ENCODE measurements around the gene NUP50. TPM values are rescaled to one million over a fixed set of nuclear protein-coding genes. Genes with fewer than 3 reads are reported as not detected.

The NUP50 gene
- polyA plus RNA-seq, 6 donors from 2014 or later: 26.9 to 49.7 (median 39.1) TPM

DNA sequence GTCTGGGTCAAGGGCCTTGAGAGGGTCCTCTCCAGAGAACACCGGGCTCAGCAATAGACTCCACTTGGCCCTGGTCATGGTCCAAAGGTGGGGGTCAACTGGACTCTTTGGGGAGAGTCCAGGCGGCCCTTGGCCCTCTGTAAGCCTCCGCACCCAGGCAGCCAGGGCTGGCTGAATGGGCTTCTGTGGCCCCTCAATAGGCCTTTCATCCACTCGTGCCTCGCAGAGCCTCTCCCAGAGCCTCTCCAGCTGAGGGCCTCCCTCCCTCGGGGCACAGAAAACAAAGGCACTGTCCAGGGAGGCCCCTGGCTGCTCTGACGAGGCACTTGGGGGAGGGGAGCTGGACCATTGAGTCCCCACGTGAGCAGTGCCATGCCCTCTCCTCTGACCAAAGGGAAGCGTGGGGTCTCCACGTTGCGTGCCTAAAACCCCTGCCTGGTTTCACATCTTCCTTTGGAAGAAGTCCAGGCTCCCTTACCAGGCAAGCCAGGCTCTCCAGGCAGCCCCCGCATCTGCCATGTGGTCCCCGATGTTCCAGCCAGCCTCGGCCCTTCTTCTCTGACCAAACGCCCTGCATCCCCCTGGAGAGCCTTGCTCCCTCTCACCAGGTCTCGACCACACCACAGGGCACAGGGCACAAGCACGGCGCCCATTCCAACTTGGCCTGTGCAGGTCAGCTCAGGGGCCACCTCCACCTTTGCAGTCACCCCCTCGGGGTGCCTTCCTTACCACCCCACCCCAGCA lies 61.4 kb downstream of the NUP50 start:
- H3K36me3 Mint-ChIP-seq: no peaks in the 10 kb centered on the region
- no peaks in the 10 kb centered on the region for H3K9me3 Mint-ChIP-seq
- DNase-seq: no peak
- no peak for ATAC-seq (ENCODE audit: low read depth in 2 of 2)
- H3K27me3 Mint-ChIP-seq: no peaks in the 10 kb centered on the region
- H3K4me3 Mint-ChIP-seq: no peak overlapping the region
- peaks cover 32 to 71% (median 44%) of the 10 kb centered on the region in 3 donors for H3K4me1 Mint-ChIP-seq
- peak overlapping the region in 1 of 6 donors; percentile 24 for H3K27ac Mint-ChIP-seq

DNA sequence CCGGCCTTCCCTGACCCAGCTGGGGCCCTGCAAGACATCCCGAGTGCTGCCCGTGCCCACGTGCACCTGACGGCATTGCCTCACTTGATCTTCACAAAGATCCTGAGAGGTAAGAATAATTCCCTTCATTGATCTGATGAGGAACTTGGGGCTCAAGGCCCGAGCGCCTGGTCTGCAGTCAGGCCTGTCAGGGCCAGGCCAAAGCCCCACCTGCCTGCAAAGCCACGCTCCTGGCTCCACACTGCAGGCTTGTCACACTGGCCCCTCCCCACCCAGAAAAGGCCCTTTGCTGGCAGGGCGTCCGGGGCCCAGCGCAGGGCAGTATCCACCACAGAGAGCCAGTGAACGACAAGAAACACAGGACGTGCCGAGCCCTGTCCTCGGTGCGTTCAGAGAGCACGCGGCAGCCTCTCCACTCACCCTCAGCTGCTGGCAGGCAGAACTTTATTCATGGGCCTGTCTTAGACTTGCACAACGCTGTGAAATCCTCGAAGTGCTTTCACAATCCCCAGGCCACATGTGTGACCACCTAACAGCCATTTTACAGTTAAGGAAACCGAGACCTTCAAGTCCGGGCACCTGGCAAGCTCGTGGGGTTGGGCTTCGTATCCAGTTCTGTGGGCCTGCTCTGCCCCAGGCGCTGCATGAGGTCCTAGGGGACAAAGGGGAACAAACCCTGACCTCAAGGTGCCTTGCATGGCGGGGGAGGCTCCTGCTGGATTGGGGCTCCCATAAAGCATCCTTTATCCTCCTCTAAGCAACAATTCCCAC lies 62.2 kb downstream of the NUP50 start:
- no peak overlapping the region for H3K4me3 Mint-ChIP-seq
- DNase-seq (no peak), ATAC-seq (ENCODE audit: low read depth in 2 of 2) (no peak)
- H3K9me3 Mint-ChIP-seq: no peaks in the 10 kb centered on the region
- no peaks in the 10 kb centered on the region for H3K36me3 Mint-ChIP-seq
- peaks cover 28 to 70% (median 44%) of the 10 kb centered on the region in 3 donors for H3K4me1 Mint-ChIP-seq
- H3K27me3 Mint-ChIP-seq: no peaks in the 10 kb centered on the region
- H3K27ac Mint-ChIP-seq: peak overlapping the region in 2 of 6 donors; percentile 24 to 94

DNA sequence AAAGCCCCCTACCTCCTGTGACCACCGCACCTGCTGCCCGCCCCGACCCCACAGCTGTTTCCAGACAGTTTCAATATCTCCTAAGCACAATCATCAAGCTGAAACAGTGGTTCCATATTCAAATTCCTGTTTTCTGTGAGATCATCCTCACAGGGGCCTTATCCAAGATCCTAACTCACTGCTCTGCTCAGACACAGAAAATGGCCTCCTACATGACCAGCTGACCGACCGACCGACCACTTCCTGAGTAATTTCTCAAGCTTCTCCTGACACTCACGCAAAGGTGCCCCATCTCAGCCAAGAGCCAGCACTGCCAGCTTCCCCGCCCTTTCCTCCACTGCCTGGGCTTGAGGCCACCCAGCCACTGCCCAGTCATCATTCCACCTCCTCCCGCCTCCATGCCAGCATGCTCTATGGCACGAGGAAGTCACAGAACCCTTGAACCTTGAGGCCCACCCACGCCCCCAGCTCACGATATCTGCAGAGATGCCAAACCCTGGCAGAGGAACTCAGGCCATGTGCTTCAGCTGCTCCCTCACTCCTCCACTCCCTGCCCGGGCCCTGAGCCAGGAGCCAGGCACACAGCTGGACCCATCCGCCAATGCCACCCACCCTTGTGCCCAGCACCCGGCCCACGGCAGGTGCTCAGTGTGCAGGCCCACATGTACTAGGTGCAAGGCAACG lies 62.9 kb downstream of the NUP50 start:
- peak overlapping the region in 2 of 6 donors; percentile 78 to 94 for H3K27ac Mint-ChIP-seq
- no peak for ATAC-seq (ENCODE audit: low read depth in 2 of 2)
- no peaks in the 10 kb centered on the region for H3K9me3 Mint-ChIP-seq
- peaks cover 29 to 71% (median 44%) of the 10 kb centered on the region in 3 donors for H3K4me1 Mint-ChIP-seq
- no peak for DNase-seq
- no peaks in the 10 kb centered on the region for H3K27me3 Mint-ChIP-seq
- no peaks in the 10 kb centered on the region for H3K36me3 Mint-ChIP-seq
- H3K4me3 Mint-ChIP-seq: no peak overlapping the region

DNA sequence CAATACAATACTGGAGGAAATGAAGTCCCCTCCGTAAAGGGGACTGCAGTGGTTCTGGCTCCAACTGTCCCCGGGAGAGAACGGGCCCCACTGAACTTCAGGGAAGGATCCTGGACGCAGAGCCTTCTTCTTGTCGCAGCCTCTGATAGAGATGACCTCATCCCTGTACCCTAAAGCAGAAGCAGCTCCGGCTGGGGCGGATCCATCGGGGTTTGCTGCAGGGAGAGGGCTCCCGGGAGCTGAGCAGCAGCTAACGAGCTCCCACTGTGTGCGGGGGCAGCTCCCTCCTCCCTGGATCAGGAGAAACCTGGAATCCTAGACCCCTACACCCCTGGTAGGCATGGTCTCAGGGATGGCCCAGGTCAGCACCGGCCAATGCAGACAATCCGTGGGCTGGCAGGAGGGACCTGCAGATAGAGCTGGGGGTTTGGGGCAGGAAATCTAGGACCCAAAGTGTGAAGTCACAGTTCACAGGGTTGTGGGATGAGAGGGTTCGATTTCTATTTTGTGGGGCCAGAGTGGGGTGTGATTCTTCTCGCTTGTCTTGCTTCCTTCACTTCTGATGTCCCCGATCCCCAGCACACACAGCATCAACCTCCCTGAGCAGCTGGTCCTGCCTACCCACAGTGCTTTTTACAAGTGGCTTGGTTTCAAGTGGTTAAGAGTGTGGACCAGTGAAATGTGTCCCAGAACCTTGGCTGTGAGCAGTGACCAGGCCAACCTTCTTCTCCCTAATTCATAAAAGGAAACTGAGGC lies 64.1 kb downstream of the NUP50 start:
- ATAC-seq (ENCODE audit: low read depth in 2 of 2): no peak
- peak overlapping the region in 3 of 6 donors; percentile 13 to 82 (median 21) for H3K27ac Mint-ChIP-seq
- H3K27me3 Mint-ChIP-seq: no peaks in the 10 kb centered on the region
- no peak for DNase-seq
- peaks cover 28 to 73% (median 40%) of the 10 kb centered on the region in 3 donors for H3K4me1 Mint-ChIP-seq
- no peaks in the 10 kb centered on the region for H3K9me3 Mint-ChIP-seq
- H3K4me3 Mint-ChIP-seq: no peak overlapping the region
- no peaks in the 10 kb centered on the region for H3K36me3 Mint-ChIP-seq

DNA sequence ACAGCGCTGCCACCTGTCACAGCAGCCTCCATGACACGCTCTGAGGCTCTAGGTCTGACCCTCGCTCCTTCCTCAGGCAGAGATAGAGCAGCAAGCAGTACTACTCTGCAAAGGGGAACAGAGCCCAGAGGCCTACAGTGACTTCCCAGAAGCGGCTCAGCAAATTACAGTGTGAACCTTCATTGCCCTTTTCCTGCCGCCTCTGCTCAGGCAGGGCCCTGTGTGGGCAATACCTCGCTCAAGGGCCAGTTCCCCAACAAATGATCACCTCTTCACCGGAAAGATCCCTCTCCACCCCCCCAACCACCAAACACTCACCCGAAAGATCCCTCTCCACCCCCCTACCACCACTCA lies 64.7 kb downstream of the NUP50 start:
- H3K27me3 Mint-ChIP-seq: no peaks in the 10 kb centered on the region
- H3K4me3 Mint-ChIP-seq: no peak overlapping the region

DNA sequence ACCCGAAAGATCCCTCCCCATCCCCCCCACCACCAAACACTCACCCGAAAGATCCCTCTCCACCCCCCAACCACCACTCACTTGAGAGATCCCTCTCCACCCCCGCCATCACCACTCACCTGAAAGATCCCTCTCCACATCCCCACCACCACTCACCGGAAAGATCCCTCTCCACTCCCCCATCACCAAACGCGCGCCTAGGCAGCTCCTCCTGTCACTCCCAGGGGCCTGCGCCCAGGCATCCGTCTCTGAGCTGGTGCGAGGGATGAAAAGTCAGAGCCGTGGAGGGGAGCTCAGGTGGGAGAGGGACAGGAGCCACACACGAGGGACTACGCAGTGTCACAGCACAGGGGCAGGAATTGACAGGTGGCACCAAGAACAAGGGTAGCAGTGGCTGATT lies 65.5 kb downstream of the NUP50 start:
- Mint-ChIP-seq H3K36me3 (no peaks in the 10 kb centered on the region), H3K4me3 (no peak overlapping the region), H3K9me3 (no peaks in the 10 kb centered on the region), H3K27me3 (no peaks in the 10 kb centered on the region), H3K27ac (peak overlapping the region in 1 of 6 donors; percentile 56), H3K4me1 (peaks cover 34 to 73% (median 36%) of the 10 kb centered on the region in 3 donors)
- DNase-seq (no peak), ATAC-seq (ENCODE audit: low read depth in 2 of 2) (no peak)

More for the DNA sequence above, 64.7 kb downstream of the NUP50 start:
- DNase-seq (no peak), ATAC-seq (ENCODE audit: low read depth in 2 of 2) (no peak)
- Mint-ChIP-seq H3K36me3 (no peaks in the 10 kb centered on the region), H3K27ac (peak overlapping the region in 1 of 6 donors; percentile 47), H3K9me3 (no peaks in the 10 kb centered on the region), H3K4me1 (peaks cover 32 to 73% (median 39%) of the 10 kb centered on the region in 3 donors)

DNA sequence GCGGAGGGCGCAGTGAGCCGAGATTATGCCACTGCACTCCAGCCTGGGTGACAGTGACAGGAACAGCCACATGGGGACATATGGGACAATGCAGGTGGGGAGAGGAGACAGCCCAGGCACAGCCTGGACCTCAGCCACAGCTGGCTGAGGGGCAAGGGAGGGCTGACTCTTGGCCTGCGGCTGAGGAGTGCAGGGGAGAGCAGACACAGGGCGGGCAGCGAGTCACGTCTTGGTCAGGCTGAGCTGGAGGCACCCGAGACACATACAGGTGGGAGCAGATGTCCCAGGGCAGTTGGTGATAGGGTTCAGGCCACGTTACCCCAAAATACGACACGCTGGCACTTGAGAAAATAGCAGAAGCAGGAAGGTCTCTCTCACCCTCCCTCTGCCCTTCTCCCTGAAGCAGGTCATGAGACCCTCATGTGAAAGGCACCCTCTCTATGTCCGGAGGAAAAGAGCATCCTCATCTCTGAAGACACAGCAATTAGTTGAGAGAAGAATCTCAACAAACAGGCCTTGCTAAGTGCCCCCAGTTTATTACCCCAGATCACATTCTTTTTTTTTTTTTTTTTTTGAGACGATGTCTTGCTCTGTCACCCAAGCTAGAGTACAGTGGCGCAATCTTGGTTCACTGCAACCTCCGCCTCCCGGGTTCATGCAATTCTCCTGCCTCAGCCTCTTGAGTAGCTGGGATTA lies 66.4 kb downstream of the NUP50 start:
- ATAC-seq (ENCODE audit: low read depth in 2 of 2) (no peak), DNase-seq (no peak)
- Mint-ChIP-seq H3K36me3 (no peaks in the 10 kb centered on the region), H3K27ac (peak overlapping the region in 1 of 6 donors; percentile 47), H3K4me1 (peaks cover 32 to 76% (median 42%) of the 10 kb centered on the region in 3 donors), H3K27me3 (no peaks in the 10 kb centered on the region), H3K9me3 (no peaks in the 10 kb centered on the region), H3K4me3 (no peak overlapping the region)

DNA sequence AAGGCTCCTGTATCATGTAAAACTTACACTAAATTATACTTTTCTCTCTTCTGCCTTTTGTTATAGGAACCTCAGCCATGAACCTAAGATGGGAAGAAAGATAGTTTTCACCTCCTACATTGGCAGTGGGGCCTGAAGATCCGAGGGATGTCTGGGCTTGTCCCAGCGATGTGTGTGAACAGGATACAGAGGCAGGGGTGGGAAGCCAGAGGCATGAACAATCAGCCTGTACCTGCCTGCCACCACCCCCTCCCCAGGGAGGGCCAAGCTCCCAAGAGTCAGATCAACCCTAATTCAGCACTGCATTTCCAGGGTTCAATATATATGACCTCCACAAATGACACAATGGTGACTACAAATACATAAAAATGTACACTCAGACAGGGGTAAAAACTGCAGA lies 67.6 kb downstream of the NUP50 start:
- H3K36me3 Mint-ChIP-seq: no peaks in the 10 kb centered on the region
- ATAC-seq (ENCODE audit: low read depth in 2 of 2) (no peak), DNase-seq (no peak)
- peaks cover 39 to 76% (median 51%) of the 10 kb centered on the region in 3 donors for H3K4me1 Mint-ChIP-seq
- no peaks in the 10 kb centered on the region for H3K9me3 Mint-ChIP-seq
- H3K4me3 Mint-ChIP-seq: peak overlapping the region in 2 of 8 donors; percentile 72 to 77
- peak overlapping the region in 3 of 6 donors; percentile 67 to 89 (median 77) for H3K27ac Mint-ChIP-seq
- no peaks in the 10 kb centered on the region for H3K27me3 Mint-ChIP-seq

DNA sequence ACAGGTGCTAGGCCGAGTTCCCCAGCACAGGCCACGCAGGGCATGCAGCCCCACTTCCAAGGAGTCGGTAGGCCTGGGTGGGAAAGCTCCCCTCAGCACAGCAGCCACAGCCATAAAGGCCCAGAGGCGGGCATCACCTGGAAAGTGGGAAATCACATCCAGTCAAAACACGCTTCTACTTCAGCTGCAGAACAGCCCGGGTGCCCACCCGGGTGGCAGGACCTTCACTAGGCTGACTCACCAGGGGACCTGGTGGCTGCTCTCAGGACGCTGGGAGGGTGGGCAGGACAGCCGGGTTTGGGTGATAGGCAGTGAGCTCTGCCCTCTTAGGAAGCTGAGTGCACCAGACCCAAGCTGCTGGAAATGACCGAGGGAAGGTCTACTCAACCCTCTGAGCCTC lies 69.7 kb downstream of the NUP50 start:
- H3K4me1 Mint-ChIP-seq: peaks cover 36 to 71% (median 62%) of the 10 kb centered on the region in 3 donors
- H3K36me3 Mint-ChIP-seq: no peaks in the 10 kb centered on the region
- peak overlapping the region in 2 of 8 donors; percentile 61 to 77 for H3K4me3 Mint-ChIP-seq
- no peaks in the 10 kb centered on the region for H3K9me3 Mint-ChIP-seq
- no peak for DNase-seq
- ATAC-seq (ENCODE audit: low read depth in 2 of 2): no peak
- no peaks in the 10 kb centered on the region for H3K27me3 Mint-ChIP-seq
- H3K27ac Mint-ChIP-seq: peak overlapping the region in 2 of 6 donors; percentile 63 to 67

DNA sequence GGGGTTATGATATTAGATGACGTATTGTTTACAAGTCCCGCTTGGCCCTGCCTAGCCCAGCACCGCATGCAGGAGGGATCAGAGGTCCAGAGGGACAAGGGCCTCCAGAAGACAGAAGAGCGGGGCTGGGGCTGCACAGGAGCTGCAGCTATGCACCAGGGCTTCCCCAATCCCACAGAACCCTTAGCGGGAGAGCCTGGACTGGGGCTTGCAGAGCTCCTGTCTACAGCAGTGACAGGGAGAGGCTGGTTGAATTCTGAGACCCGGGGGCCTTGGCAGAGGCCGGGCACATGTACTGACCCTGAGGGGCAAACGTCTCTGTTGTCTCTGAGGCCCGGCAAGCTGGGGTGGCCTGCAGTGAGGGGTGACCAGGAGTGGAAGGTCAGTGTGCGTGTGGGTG lies 70.1 kb downstream of the NUP50 start:
- ATAC-seq (ENCODE audit: low read depth in 2 of 2): no peak
- H3K4me3 Mint-ChIP-seq: peak overlapping the region in 6 of 8 donors; percentile 9 to 87 (median 77)
- peaks cover 37 to 74% (median 66%) of the 10 kb centered on the region in 3 donors for H3K4me1 Mint-ChIP-seq
- peak overlapping the region in 4 of 6 donors; percentile 21 to 92 (median 68) for H3K27ac Mint-ChIP-seq
- H3K27me3 Mint-ChIP-seq: no peaks in the 10 kb centered on the region
- H3K36me3 Mint-ChIP-seq: no peaks in the 10 kb centered on the region
- H3K9me3 Mint-ChIP-seq: no peaks in the 10 kb centered on the region
- DNase-seq: no peak

DNA sequence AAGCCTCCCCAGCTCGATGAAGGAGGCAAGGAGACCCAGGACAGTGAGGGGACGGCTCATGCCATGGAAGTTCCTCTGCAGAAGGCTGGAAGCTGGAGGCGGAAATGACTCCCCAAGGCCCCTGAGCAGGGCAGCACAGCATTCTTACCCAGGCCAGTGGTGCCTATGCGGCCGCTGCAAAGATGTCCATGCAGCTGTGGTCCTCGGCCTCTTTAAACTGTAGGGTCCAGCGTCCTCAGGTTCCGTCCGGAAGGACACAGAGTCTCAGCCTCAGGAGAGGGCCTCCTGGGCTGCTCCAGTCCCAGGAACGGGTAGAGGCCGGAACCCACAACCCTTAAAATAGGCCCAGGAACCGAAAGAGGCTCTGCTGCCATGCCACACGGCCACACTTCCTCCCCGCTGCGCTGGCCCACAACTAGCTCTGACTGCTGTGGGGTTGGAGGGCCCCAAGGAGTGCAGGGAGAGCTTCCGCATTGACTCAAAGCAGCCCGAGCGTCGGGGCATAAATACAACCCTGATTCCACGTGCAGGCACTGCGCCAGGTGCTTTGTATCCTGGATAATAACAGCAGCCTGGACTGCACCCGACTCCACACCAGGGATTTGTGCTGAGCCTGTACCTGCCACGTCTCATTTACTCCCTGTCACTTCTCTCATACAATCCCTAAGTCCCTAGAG lies 71.5 kb downstream of the NUP50 start:
- H3K4me1 Mint-ChIP-seq: peaks cover 47 to 83% (median 79%) of the 10 kb centered on the region in 3 donors
- H3K36me3 Mint-ChIP-seq: no peaks in the 10 kb centered on the region
- peak overlapping the region; percentile 76 to 88 (median 83) for H3K4me3 Mint-ChIP-seq
- H3K27ac Mint-ChIP-seq: peak overlapping the region; percentile 64 to 96 (median 74)
- no peaks in the 10 kb centered on the region for H3K9me3 Mint-ChIP-seq
- no peaks in the 10 kb centered on the region for H3K27me3 Mint-ChIP-seq
- DNase-seq (peak; percentile 72), ATAC-seq (ENCODE audit: low read depth in 2 of 2) (peak; percentile 65 to 90)

DNA sequence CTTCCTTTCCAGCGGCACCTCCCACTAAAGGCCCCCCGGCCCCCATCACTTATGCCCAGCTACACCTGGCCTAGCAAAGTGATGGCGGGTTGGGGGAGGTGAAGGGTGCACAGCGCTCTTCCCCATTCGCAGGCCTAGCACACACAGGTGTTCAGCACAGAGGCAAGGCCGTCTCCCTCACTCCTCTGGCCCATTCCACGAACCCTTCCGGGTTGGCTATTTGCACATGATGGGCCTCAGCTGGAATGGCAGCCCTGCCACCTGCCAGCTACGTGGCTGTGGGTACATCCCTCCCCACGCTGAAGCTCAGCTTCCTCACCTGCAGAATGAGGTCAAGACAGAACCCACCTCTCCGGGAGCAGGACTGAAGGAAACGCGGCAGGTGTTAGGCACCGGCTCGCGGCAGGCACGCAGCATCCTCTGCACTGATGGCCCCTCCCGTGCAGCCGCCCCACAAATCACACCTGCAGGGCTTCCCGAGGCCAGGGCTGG lies 72.2 kb downstream of the NUP50 start:
- DNase-seq (peak; percentile 28), ATAC-seq (ENCODE audit: low read depth in 2 of 2) (peak; percentile 29 to 43)
- Mint-ChIP-seq H3K9me3 (no peaks in the 10 kb centered on the region), H3K27me3 (no peaks in the 10 kb centered on the region), H3K27ac (peak overlapping the region; percentile 64 to 96 (median 74)), H3K4me3 (peak overlapping the region; percentile 76 to 88 (median 83)), H3K36me3 (no peaks in the 10 kb centered on the region), H3K4me1 (peaks cover 48 to 84% (median 79%) of the 10 kb centered on the region in 3 donors)
